Loucy (cell line): ENCODE results near the gene ATRNL1.

ENCODE experiments used
- H2AFZ ChIP-seq: fragments of 200-600 bp; sonication (generic); 2 replicates; pipeline ENCODE4 v1.6.0; 2016; ENCODE audit warnings: antibody characterized with exemption, mild to moderate bottlenecking, low read length, moderate library complexity
- H3F3A ChIP-seq: fragments of 200-600 bp; 2 replicates; pipeline ENCODE4 v1.6.0; 2016; ENCODE audit warnings: antibody characterized with exemption, low read depth, mild to moderate bottlenecking
- H3K27me3 ChIP-seq: fragments of 200-600 bp; sonication (generic); 2 replicates; pipeline ENCODE4 v1.6.1; 2014; ENCODE audit warnings: low read length, mild to moderate bottlenecking; ENCODE audit not compliant: insufficient read depth, poor library complexity, severe bottlenecking
- H3K36me3 ChIP-seq: fragments of 200-600 bp; sonication (generic); 2 replicates; pipeline ENCODE4 v1.6.1; 2016; ENCODE audit warnings: low read length; ENCODE audit not compliant: insufficient read depth
- H3K4me1 ChIP-seq: fragments of 200-600 bp; sonication (generic); 2 replicates; pipeline ENCODE4 v1.5.1; 2014; ENCODE audit warnings: low read length, mild to moderate bottlenecking; ENCODE audit not compliant: insufficient read depth, poor library complexity, severe bottlenecking
- H3K4me2 ChIP-seq: fragments of 200-600 bp; sonication (generic); 2 replicates; pipeline ENCODE4 v1.6.0; 2014; ENCODE audit warnings: antibody characterized with exemption, low read length, low read depth, mild to moderate bottlenecking; ENCODE audit not compliant: poor library complexity, severe bottlenecking
- H3K4me3 ChIP-seq: fragments of 200-600 bp; sonication (generic); 2 replicates; pipeline ENCODE4 v1.5.1; 2014; ENCODE audit warnings: low read length, mild to moderate bottlenecking, mixed read lengths; ENCODE audit not compliant: poor library complexity, severe bottlenecking
- H3K79me2 ChIP-seq: fragments of 200-600 bp; sonication (generic); 2 replicates; pipeline ENCODE4 v1.6.1; 2014; ENCODE audit warnings: low read length; ENCODE audit not compliant: insufficient read depth
- H3K9ac ChIP-seq: fragments of 200-600 bp; sonication (generic); 2 replicates; pipeline ENCODE4 v1.6.0; 2014; ENCODE audit warnings: mild to moderate bottlenecking, low read depth, low read length, moderate library complexity; ENCODE audit not compliant: poor library complexity, severe bottlenecking
- H3K9me2 ChIP-seq: fragments of 200-600 bp; sonication (generic); replicated peaks from 2 replicates; pipeline ENCODE4 v1.6.1; 2016; ENCODE audit warnings: low read depth, low read length, mixed read lengths
- H3K9me3 ChIP-seq: fragments of 200-600 bp; sonication (generic); 2 replicates; pipeline ENCODE4 v1.6.1; 2014; ENCODE audit warnings: mild to moderate bottlenecking, antibody characterized with exemption, low read length, low read depth; ENCODE audit not compliant: insufficient read depth
- H4K20me1 ChIP-seq: fragments of 200-600 bp; sonication (generic); 2 replicates; pipeline ENCODE4 v1.6.0; 2014; ENCODE audit warnings: antibody characterized with exemption, low read length, mild to moderate bottlenecking; ENCODE audit not compliant: insufficient read depth, poor library complexity, severe bottlenecking
- EZH2phosphoT487 ChIP-seq: fragments of 200-600 bp; IDR thresholded peaks from 2 replicates; pipeline ENCODE4 v1.6.1; 2018; ENCODE audit warnings: antibody characterized with exemption, mild to moderate bottlenecking, moderate library complexity, borderline replicate concordance
- TF ChIP-seq, protein P1 (sequence below): fragments of 200-600 bp; sonication (generic); conservative IDR thresholded peaks from 2 replicates; pipeline ENCODE4 v1.5.1; 2014; ENCODE audit warnings: mild to moderate bottlenecking, antibody characterized with exemption, low read length

Gene ATRNL1

DNA sequence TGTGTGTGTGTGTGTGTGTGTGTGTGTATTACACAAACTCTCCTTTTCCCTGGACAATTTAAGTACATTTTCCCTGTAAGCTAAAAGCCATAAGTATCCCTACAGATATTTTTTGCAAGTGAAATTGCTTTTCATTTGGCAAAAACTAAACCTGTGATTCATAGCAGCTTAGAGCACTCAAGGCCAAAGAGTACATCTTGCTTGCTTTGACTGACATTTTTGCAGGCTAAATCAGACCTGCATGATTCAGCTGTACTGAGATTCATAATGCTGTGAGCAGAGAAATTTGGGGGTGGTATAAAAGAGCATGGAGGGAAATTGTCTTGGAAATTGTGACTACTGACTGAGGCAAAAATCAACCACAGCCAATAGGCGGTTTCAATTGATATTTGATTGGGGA lies 679.4 kb downstream of the ATRNL1 start:
- Histone ChIP-seq H3K79me2 (no peaks in the 10 kb centered on the region), H3F3A (peaks cover 3% of the 10 kb centered on the region), H3K9me3 (no peaks in the 10 kb centered on the region), H3K4me3 (no peak overlapping the region), H3K4me2 (no peak overlapping the region), H3K9me2 (no peaks in the 10 kb centered on the region), H3K9ac (no peak overlapping the region), H3K36me3 (no peaks in the 10 kb centered on the region), H4K20me1 (no peaks in the 10 kb centered on the region), H2AFZ (no peak overlapping the region), H3K27me3 (no peaks in the 10 kb centered on the region), H3K4me1 (peaks cover 4% of the 10 kb centered on the region)
- TF ChIP-seq, protein P1, sequence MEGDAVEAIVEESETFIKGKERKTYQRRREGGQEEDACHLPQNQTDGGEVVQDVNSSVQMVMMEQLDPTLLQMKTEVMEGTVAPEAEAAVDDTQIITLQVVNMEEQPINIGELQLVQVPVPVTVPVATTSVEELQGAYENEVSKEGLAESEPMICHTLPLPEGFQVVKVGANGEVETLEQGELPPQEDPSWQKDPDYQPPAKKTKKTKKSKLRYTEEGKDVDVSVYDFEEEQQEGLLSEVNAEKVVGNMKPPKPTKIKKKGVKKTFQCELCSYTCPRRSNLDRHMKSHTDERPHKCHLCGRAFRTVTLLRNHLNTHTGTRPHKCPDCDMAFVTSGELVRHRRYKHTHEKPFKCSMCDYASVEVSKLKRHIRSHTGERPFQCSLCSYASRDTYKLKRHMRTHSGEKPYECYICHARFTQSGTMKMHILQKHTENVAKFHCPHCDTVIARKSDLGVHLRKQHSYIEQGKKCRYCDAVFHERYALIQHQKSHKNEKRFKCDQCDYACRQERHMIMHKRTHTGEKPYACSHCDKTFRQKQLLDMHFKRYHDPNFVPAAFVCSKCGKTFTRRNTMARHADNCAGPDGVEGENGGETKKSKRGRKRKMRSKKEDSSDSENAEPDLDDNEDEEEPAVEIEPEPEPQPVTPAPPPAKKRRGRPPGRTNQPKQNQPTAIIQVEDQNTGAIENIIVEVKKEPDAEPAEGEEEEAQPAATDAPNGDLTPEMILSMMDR, result no peak
- TF ChIP-seq EZH2phosphoT487, result no peak

GRCh38 chr10:115773832-115774231 lies 680.7 kb downstream of the ATRNL1 start:
- H3K9ac ChIP-seq, result no peak overlapping the region
- no peaks in the 10 kb centered on the region for H3K9me2 ChIP-seq
- H3K36me3 ChIP-seq, result no peaks in the 10 kb centered on the region
- H2AFZ ChIP-seq, result no peak overlapping the region
- H4K20me1 ChIP-seq, result no peaks in the 10 kb centered on the region
- peaks cover 5% of the 10 kb centered on the region for H3F3A ChIP-seq
- no peaks in the 10 kb centered on the region for H3K79me2 ChIP-seq
- H3K9me3 ChIP-seq, result no peaks in the 10 kb centered on the region
- H3K4me2 ChIP-seq, result no peak overlapping the region
- H3K27me3 ChIP-seq, result no peaks in the 10 kb centered on the region
- no peak for TF ChIP-seq EZH2phosphoT487
- TF ChIP-seq, protein P1, result no peak
- H3K4me3 ChIP-seq, result no peak overlapping the region
- peaks cover 16% of the 10 kb centered on the region for H3K4me1 ChIP-seq

- Histone ChIP-seq H4K20me1 (no peaks in the 10 kb centered on the region), H3K4me1 (peaks cover 23% of the 10 kb centered on the region), H3K79me2 (no peaks in the 10 kb centered on the region), H3K9ac (no peak overlapping the region), H3K36me3 (no peaks in the 10 kb centered on the region), H3K27me3 (no peaks in the 10 kb centered on the region), H3F3A (peaks cover 5% of the 10 kb centered on the region), H3K9me3 (no peaks in the 10 kb centered on the region), H3K9me2 (no peaks in the 10 kb centered on the region), H3K4me3 (no peak overlapping the region), H2AFZ (no peak overlapping the region), H3K4me2 (no peak overlapping the region)
- no peak for TF ChIP-seq EZH2phosphoT487
- TF ChIP-seq, protein P1, result no peak
Measured at GRCh38 chr10:115774721-115775120, 681.6 kb downstream of the ATRNL1 start.
